ENCODE data around the gene CDIPT.

DNA sequence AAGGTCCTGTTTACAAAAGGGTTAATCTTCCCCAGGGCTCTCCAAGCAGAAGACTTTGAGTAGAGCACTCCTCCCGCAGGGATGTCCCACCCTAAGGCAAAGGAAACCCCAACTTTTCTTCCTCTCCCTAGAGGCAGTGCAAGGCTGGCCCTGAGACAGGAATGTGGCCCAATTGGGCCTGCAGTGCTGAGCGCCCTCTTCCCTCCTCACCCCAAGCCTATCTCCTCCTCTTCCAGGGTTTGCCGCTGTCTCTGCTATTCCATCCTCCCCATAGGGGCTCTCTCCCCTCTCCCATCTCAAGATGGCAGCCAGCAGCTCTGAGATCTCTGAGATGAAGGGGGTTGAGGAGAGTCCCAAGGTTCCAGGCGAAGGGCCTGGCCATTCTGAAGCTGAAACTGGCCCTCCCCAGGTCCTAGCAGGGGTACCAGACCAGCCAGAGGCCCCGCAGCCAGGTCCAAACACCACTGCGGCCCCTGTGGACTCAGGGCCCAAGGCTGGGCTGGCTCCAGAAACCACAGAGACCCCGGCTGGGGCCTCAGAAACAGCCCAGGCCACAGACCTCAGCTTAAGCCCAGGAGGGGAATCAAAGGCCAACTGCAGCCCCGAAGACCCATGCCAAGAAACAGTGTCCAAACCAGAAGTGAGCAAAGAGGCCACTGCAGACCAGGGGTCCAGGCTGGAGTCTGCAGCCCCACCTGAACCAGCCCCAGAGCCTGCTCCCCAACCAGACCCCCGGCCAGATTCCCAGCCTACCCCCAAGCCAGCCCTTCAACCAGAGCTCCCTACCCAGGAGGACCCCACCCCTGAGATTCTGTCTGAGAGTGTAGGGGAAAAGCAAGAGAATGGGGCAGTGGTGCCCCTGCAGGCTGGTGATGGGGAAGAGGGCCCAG is 50.0 kb downstream of the CDIPT start:
- TF ChIP-seq, protein P1, sequence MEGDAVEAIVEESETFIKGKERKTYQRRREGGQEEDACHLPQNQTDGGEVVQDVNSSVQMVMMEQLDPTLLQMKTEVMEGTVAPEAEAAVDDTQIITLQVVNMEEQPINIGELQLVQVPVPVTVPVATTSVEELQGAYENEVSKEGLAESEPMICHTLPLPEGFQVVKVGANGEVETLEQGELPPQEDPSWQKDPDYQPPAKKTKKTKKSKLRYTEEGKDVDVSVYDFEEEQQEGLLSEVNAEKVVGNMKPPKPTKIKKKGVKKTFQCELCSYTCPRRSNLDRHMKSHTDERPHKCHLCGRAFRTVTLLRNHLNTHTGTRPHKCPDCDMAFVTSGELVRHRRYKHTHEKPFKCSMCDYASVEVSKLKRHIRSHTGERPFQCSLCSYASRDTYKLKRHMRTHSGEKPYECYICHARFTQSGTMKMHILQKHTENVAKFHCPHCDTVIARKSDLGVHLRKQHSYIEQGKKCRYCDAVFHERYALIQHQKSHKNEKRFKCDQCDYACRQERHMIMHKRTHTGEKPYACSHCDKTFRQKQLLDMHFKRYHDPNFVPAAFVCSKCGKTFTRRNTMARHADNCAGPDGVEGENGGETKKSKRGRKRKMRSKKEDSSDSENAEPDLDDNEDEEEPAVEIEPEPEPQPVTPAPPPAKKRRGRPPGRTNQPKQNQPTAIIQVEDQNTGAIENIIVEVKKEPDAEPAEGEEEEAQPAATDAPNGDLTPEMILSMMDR (IDR thresholded peaks at IDR 0.05; ENCODE audit: poor library complexity, severe bottlenecking): no peak
- TF ChIP-seq TAF1 (IDR thresholded peaks at IDR 0.05; ENCODE audit: low read depth) (no peak), EP300 (conservative IDR thresholded peaks at IDR 0.05; ENCODE audit: poor library complexity, severe bottlenecking) (no peak), RAD21 (conservative IDR thresholded peaks at IDR 0.05) (no peak), SMC3 (conservative IDR thresholded peaks at IDR 0.05; ENCODE audit: poor library complexity) (no peak), EZH2 (IDR thresholded peaks at IDR 0.05; ENCODE audit: borderline replicate concordance, insufficient read depth, low read length, poor library complexity, severe bottlenecking) (no peak), POLR2AphosphoS5 (IDR thresholded peaks at IDR 0.05) (no peak)
- TF ChIP-seq, protein P2, sequence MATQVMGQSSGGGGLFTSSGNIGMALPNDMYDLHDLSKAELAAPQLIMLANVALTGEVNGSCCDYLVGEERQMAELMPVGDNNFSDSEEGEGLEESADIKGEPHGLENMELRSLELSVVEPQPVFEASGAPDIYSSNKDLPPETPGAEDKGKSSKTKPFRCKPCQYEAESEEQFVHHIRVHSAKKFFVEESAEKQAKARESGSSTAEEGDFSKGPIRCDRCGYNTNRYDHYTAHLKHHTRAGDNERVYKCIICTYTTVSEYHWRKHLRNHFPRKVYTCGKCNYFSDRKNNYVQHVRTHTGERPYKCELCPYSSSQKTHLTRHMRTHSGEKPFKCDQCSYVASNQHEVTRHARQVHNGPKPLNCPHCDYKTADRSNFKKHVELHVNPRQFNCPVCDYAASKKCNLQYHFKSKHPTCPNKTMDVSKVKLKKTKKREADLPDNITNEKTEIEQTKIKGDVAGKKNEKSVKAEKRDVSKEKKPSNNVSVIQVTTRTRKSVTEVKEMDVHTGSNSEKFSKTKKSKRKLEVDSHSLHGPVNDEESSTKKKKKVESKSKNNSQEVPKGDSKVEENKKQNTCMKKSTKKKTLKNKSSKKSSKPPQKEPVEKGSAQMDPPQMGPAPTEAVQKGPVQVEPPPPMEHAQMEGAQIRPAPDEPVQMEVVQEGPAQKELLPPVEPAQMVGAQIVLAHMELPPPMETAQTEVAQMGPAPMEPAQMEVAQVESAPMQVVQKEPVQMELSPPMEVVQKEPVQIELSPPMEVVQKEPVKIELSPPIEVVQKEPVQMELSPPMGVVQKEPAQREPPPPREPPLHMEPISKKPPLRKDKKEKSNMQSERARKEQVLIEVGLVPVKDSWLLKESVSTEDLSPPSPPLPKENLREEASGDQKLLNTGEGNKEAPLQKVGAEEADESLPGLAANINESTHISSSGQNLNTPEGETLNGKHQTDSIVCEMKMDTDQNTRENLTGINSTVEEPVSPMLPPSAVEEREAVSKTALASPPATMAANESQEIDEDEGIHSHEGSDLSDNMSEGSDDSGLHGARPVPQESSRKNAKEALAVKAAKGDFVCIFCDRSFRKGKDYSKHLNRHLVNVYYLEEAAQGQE (IDR thresholded peaks at IDR 0.05; ENCODE audit: borderline replicate concordance): no peak
